GM10248 (cell line): ENCODE results near the gene LRGUK.

Experiments
- CTCF ChIA-PET: fragments of 300-600 bp; sonication (Branson Sonifier 250); formaldehyde crosslinking; extraction: SDS; loops from one replicate; lab custom pipeline; 2021; ENCODE audit warnings: antibody characterized with exemption; lab: Yijun Ruan, JAX
- POLR2A ChIA-PET: fragments of 350-650 bp; sonication (Branson Sonifier 250); formaldehyde crosslinking; extraction: SDS; loops from one replicate; lab custom pipeline; 2020; ENCODE audit warnings: antibody characterized with exemption; lab: Yijun Ruan, JAX
- DNase-seq: peaks from one replicate; pipeline ENCODE4 v3.0.0; 2012; ENCODE audit errors: extremely low spot score
- CTCF ChIP-seq: IDR thresholded peaks from 2 replicates; pipeline ENCODE4 v1.5.1; 2012; ENCODE audit warnings: mild to moderate bottlenecking, low read depth; ENCODE audit errors: extremely low read depth, missing control alignments, control extremely low read depth

LRGUK gene

GRCh38 chr7:134297489-134297888 lies 170.3 kb downstream of the LRGUK start:
- POLR2A ChIA-PET = no interaction called here

GRCh38 chr7:134298902-134299683 lies 172.0 kb downstream of the LRGUK start:
- POLR2A ChIA-PET = no interaction called here
- DNase-seq = no peak
- CTCF ChIA-PET = interaction anchor here (0.7 kb wide), 1 partner anchor 17 kb away, joined by 4 read pairs; the partner anchor contains the start of gene SLC35B4
- no peak for TF ChIP-seq CTCF

More at GRCh38 chr7:134297489-134297888, 170.3 kb downstream of the LRGUK start:
- CTCF ChIA-PET = interaction anchor here (0.8 kb wide), 1 partner anchor 60 kb away, joined by 3 read pairs; no protein-coding TSS in a partner anchor
- DNase-seq = no peak
- TF ChIP-seq CTCF = no peak

DNA sequence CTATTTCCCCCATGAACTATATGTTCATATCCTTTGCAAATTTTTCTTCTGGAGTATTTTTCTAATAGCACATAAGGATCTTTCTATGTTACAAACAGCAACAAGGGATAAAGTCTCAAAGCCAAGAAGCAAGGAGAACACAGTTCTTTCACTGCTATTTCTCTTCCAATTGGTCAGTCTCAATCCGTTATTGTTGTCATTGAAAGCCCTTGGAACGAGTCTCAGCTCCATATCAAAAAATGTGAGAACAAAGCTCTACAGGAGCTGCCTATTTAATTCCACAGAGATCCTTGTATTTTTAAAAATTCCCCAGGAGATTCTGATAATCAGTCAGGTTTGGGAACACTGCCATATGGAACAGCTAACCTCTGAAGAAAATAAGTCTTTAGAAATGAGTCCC lies 173.8 kb downstream of the LRGUK start:
- TF ChIP-seq CTCF = no peak
- ChIA-PET POLR2A (no interaction called here), CTCF (no interaction called here)
- no peak for DNase-seq

DNA sequence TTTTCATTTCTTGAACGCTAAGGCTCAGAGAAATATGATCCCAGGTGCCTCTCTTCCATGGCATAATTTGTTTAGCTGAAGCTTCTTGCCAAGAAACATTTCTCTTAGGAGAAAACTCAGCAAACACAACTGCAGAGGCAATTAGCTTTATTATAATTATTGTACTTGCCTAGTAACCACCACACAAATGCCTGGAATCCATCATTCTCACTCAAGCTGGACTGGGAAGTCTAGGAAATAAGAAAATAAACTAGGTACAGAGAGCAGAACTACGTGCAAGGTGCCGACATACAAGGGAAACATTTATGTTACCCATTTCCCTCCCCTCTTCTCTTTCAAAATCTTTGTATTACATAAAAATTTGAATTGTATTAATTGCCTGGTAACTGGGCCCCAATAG lies 174.5 kb downstream of the LRGUK start:
- ChIA-PET POLR2A (no interaction called here), CTCF (no interaction called here)
- no peak for TF ChIP-seq CTCF
- no peak for DNase-seq

DNA sequence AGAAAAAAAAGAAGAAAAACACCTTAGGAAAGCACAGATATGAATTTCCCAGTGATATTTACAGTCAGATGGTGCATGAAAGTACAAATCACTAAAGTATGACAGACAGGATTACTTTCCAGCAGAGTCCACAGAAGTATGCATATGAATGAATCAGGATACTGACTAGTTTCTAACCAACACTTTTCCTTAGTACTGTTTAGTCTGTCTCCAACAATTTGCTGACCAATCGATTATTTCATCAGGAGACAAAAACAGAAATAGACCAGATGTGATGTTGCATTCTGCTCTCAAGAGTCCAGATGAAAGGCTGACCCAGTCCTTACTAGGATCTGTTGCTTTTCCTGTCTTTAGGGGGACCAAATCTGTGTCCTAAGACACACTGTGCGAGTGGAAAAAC lies 175.0 kb downstream of the LRGUK start:
- no peak for DNase-seq
- CTCF ChIA-PET = no interaction called here
- POLR2A ChIA-PET = no interaction called here

GRCh38 chr7:134307320-134307719 lies 180.2 kb downstream of the LRGUK start:
- no peak for DNase-seq
- CTCF ChIA-PET = no interaction called here

More for the DNA sequence above, 175.0 kb downstream of the LRGUK start:
- no peak for TF ChIP-seq CTCF

More at GRCh38 chr7:134307320-134307719, 180.2 kb downstream of the LRGUK start:
- no peak for TF ChIP-seq CTCF
- POLR2A ChIA-PET = no interaction called here
